ENCODE data around the gene ARMC3.
"Not testable (repeated sequence)": the region's sequence is repeated elsewhere in the genome, so short reads cannot be mapped to it uniquely, and the experiment has no call there.

ARMC3 gene

DNA sequence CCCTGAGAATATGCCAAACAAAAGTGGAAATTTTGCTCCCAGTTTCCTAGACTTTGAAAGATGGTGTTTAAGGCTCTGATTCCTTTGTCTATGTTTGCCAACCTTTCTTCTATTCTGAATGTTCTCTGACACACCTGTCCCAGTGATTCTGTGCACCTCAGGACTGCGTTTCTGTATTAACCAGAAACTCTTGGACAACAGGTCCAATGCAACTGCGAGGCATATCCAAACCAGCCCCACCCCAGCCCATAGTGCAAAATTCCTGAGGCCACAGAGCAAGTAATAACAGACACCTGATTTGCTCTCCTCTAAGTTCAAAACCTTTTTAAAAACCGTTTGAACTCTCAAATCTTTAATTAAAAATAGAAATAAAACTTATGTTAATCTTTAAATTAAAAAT is 130.5 kb downstream of the ARMC3 start:
- in situ Hi-C loops (cut with HindIII; ENCODE audit: low sequenced_read_pairs): no loop called here
- TF ChIP-seq CTCF (IDR thresholded peaks at IDR 0.05; ENCODE audit: low read depth, low read length, missing control alignments): no peak
- DNase-seq (ENCODE audit: low read depth): no peak
- H3K4me3 ChIP-seq (ENCODE audit: low read depth, low read length): no peak overlapping the region

DNA sequence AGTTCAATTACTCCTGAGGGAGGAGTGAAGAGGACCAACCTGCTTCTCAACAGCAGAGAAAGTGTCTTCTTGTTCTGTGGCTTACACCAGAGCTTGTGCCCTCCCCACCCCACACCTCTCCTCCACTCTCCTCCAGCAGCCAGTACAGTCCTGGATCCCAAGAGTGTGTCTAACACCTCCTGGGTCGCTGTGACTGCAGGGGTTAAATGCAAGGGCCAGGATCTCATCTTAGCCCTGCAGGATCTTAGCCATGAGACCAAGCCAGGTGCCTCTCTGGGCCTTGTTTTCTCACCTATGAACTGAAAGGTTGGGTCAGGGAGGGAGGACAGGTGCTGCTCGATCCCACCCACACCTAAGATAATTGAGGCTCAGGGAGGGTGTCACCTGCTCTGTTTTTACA is 133.1 kb downstream of the ARMC3 start:
- no peak overlapping the region for H3K4me3 ChIP-seq (ENCODE audit: low read depth, low read length)
- no peak for DNase-seq (ENCODE audit: low read depth)
- no peak for TF ChIP-seq CTCF (IDR thresholded peaks at IDR 0.05; ENCODE audit: low read depth, low read length, missing control alignments)
- in situ Hi-C loops (cut with HindIII; ENCODE audit: low sequenced_read_pairs): no loop called here

DNA sequence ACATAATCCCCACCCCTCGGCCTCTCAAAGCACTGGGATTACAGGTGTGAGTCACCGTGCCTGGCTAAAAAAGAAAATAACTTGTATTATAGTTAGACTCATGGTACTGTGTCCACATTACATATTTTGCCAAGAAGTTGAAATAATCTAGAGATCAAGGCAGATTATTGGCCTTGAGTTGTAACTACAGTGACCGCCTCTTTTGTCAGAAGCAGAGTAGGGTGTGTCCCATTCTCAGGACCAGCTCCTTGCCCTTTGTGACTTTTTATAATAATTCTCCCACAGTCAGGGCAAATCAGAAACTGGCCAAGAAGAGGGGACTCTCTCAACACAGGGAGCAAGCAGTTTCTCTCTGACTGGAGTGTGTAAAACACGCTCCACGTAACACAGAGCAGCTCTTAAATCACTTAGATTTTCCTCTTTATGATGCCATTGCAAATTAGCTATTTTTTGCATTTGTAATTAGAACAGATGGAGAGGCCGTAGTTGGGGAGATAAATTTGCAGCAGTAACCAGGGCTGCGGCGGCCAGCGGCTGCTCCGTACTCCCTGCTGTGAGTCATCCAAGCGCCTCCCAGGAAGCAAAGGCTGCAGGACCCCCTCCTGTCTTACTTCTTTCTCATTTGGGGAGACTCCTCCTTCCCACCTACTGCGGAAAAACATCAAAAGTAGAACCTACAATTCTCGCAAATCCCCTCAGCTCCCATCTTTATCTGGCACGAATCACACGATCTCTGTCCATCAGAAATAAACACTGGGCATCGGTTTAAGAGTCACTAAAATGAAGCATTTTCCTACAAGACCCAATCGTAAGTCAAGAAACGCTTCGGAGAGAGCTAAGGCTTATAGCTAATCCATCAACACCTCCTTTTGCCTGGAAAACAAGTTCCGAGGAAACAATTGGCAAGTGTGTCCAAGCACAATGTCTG is 135.5 kb downstream of the ARMC3 start:
- no peak for DNase-seq (ENCODE audit: low read depth)
- TF ChIP-seq CTCF (IDR thresholded peaks at IDR 0.05; ENCODE audit: low read depth, low read length, missing control alignments): no peak
- in situ Hi-C loops (cut with HindIII; ENCODE audit: low sequenced_read_pairs): no loop called here
- no peak overlapping the region for H3K4me3 ChIP-seq (ENCODE audit: low read depth, low read length)

GRCh38 chr10:23063973-23064812 is 136.3 kb downstream of the ARMC3 start:
- no peak for DNase-seq (ENCODE audit: low read depth)
- no peak for TF ChIP-seq CTCF (IDR thresholded peaks at IDR 0.05; ENCODE audit: low read depth, low read length, missing control alignments)
- H3K4me3 ChIP-seq (ENCODE audit: low read depth, low read length): no peak overlapping the region
- in situ Hi-C loops (cut with HindIII; ENCODE audit: low sequenced_read_pairs): no loop called here

- DNase-seq (ENCODE audit: low read depth); in situ Hi-C loops (cut with HindIII; ENCODE audit: low sequenced_read_pairs); H3K4me3 ChIP-seq (ENCODE audit: low read depth, low read length): not testable (repeated sequence)
Observed at GRCh38 chr10:23064813-23065114, 136.9 kb downstream of the ARMC3 start.

DNA sequence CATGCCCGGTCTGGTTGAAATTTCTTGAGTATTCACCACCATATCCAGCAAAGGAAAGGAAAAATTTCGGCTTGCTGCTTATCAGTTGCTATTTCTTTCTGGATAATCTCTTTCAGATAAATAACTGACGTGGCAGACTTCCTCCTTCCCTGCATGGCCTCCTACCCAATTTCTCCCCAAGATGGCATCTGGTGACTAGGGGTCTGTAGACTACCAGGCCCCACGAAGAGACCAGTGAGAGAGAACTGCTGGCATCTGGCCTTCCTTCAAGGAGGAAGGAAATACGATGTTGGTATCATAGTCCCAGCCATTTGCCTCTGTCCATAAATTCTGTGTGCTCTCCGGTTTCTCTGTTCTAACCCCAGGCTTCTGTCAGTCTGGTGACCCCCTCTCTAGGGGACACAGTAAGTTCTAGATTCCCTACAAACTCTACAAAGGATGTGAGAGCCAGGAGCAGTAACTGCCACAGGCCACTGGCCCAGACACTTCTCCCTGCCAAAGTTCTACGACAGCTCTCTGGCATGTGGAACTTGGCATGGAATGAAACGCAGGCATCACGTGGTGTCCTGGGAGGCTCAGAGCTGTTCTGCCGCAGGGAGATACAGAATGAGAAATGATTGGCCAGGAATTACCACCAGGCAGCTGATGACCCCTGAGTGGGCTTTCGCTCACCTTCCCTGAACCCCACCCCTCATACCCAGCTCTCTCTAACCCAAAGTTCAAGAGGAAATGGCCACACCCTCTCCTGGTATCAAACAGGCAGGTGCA is 137.5 kb downstream of the ARMC3 start:
- no peak overlapping the region for H3K4me3 ChIP-seq (ENCODE audit: low read depth, low read length)
- in situ Hi-C loops (cut with HindIII; ENCODE audit: low sequenced_read_pairs): no loop called here
- TF ChIP-seq CTCF (IDR thresholded peaks at IDR 0.05; ENCODE audit: low read depth, low read length, missing control alignments): no peak
- peak; percentile 62 for DNase-seq (ENCODE audit: low read depth)
